DOHH2 (cell line): ENCODE measurements around the gene PLAAT3.
"Not testable (repeated sequence)": the region's sequence is repeated elsewhere in the genome, so short reads cannot be mapped to it uniquely, and the experiment has no call there.

ENCODE experiments used
- CTCF ChIP-seq: fragments of 200-600 bp; sonication (generic); IDR thresholded peaks from one replicate; pipeline ENCODE4 v1.5.1; 2014; ENCODE audit warnings: antibody characterized with exemption, mild to moderate bottlenecking, low read depth, low read length; ENCODE audit not compliant: poor library complexity, severe bottlenecking
- EZH2phosphoT487 ChIP-seq: fragments of 200-600 bp; sonication (generic); IDR thresholded peaks from 2 replicates; pipeline ENCODE4 v1.6.1; 2017; ENCODE audit warnings: borderline replicate concordance, mild to moderate bottlenecking, antibody characterized with exemption, low read length, moderate library complexity, mixed read lengths

GRCh38 chr11:63578882-63579281 lies 35.4 kb downstream of the PLAAT3 start:
- TF ChIP-seq CTCF, EZH2phosphoT487: not testable (repeated sequence)
